OCI-M2 (cell line): ENCODE data around the gene TMEM139.
"Not testable (repeated sequence)": the region's sequence is repeated elsewhere in the genome, so short reads cannot be mapped to it uniquely, and the experiment has no call there.

Experiments
- DNase-seq: peaks from one replicate; lab custom pipeline; 2025; ENCODE audit not compliant: unreplicated experiment; lab: John Stamatoyannopoulos, UW

TMEM139 gene

DNA sequence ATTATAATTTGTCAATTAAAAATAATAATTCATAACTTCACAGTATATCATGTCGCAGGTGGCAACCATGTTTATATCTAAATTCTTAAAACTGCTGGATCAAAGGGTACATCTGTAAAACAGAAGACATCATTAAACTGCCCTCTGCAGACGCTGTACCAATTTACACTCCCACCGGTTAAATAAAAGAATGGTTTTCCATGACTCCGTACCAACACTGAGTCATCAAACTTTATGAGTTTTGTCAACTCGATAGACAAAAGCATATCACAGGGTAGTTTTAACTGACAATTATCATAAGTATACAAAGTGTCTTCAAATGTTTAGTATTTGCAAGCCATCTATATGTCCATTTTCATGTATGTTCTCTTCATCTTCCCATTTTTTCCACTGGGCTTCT is 27.3 kb upstream of the TMEM139 start:
- no peak for DNase-seq

DNA sequence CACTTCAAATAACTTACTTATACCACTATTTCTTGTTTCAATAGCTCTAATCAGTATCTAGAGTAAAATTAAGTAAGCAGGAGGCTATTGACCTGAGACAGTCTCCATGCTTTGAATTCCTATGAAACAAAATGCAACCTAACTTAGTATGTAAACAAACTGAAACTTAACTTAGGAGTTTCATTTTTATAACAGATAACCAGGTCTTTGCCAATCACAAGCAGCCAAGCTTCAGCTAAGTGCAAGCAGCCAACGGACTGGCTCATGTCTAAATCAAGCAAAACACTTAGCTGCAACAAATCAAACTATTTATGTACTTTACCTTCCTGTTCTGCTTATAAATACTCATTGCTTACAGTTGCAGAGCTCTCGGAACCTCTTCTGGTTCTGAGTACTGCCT is 25.9 kb upstream of the TMEM139 start:
- no peak for DNase-seq

DNA sequence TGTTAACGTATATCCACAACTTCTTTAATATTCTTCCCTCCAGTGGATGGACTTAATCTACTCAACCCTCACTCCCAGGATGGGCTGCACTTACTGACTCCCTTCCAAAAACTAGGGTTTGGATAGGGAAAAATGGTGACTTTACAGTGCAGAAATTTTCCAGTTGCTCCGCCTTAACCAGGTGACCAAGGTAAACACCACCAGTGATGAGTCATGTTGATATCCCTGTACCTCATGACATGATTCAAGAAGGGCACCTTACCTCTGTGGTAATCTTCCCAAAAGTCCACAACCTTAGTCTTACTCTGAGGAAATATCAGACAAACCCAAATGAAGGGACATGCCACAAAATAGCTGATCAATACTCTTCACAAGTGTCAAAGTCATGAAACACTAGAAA is 25.0 kb upstream of the TMEM139 start:
- DNase-seq: no peak

DNA sequence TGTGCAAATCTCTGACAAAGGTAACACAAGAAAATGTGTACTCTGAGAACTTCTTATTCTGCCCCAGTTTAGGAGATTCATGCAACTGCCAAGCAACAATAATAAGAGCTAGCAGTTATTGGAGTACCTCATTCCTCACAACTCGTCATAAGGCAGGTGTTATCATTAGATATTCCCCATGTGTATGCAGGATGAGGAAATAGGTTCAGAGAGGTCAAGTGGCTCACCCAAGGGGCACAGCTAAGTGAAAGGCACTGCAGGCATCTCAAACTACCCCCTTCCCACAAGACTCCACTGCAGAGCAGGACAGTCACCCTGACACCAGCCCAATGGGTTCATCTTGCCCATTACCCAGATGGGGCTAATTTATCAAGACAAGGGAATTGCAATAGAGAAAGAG is 22.9 kb upstream of the TMEM139 start:
- DNase-seq: no peak

DNA sequence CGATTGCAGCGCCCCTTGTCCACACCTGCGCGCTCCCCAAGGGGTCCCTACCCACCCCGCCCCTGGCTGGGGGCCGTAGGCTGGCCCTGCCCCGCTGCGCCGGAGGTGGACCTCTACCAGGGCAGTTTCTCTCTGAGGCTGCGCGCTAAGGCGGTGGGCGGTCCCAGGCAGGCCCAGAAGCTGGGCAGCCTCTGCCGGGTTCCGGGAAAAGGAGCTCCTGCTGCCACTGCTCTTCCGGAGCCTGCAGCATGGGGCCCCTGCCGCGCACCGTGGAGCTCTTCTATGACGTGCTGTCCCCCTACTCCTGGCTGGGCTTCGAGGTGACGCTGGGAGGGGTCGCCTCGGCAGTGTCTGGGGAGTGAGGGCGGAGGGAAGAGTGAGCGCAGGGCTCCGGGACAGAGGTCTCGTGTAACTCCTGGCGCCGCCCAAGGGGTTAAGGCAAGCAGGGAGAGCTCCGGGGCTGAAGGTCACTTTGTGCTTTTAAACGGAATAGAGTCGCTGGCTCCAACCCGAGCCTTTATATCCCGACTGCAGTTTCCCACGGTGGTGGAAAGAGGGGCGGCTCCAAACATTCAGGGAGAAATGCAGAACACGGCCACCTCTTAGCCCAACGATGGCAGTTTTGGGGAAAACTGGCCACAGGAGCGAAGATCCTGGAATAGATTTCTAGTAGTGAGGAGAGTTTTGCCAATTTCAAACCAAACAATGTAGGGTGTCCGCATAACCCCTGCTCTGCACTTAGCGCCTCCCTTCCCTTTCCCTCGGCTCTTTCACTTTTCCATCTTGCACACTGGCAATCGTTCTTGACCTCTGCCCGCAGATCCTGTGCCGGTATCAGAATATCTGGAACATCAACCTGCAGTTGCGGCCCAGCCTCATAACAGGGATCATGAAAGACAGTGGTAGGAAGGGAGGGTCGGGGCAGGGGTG is 21.2 kb upstream of the TMEM139 start, which contains the start of gene GSTK1:
TSS of gene GSTK1 (plus strand) at position 176 of the 930 bp plus-strand sequence. CDS start at position 249, 73 bp downstream.
- peak; percentile 71 for DNase-seq

DNA sequence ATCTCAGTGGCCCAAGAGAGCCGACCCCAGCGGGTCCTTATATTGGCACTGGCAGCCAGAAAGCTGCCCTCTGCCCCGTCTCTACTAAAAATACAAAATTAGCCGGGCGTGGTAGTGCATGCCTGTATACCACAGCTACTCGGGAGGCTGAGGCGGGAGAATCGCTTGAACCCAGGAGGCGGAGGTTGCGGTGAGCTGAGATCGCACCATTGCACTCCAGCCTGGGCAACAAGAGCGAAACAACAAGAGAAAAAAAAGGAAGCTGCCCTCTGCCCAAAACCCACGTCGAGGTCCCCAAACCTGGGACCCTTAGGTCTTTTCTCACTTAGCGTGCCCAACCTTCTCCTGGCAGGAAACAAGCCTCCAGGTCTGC is 20.6 kb upstream of the TMEM139 start:
- not testable (repeated sequence) for DNase-seq

DNA sequence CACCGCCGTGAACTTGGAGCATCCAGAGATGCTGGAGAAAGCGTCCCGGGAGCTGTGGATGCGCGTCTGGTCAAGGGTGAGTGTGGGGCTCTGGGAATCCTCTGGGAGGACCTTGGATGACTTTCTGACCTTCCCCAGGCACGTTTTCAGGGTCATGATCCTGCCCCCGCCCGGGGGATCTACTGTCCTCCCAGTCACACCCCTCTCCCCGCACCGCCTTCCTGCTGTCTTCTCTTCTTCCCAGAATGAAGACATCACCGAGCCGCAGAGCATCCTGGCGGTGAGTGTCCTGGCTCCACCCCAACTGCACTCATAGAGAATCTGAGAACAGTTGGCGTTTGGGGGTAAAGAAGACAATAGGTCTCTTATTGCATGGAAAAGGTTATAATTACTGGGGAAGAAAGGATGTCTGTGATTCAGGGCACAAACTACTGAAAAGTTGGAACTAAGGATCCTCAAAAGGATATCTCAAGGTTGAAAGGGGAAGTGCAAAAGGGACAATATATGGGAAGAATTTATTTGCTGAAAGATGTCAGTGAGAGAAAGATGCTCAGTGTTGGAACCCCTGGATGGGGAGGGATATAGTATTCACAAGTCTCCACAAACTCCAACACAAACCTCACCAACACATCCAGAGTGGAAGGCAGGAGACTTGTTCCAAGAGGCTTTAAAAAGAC is 19.6 kb upstream of the TMEM139 start:
- no peak for DNase-seq

DNA sequence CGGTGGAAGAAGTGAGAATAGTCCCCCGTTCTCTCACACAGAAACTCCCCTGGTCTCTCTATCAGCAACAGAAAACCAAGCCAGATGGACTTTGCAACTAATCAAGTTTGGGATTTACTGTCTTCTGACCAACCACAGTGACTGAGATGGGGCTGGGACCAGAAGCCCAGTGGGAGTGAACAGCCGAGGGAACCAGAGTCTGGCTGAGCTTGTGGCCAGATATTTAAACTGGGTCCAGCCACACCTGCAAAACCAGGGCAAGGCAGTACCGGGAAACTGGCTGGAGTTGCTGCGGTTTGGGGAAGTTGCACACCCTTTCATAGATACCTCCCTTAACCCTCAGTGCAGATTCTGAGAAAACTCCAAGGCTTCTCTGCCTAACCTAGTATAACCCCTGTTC is 15.5 kb upstream of the TMEM139 start:
- no peak for DNase-seq

DNA sequence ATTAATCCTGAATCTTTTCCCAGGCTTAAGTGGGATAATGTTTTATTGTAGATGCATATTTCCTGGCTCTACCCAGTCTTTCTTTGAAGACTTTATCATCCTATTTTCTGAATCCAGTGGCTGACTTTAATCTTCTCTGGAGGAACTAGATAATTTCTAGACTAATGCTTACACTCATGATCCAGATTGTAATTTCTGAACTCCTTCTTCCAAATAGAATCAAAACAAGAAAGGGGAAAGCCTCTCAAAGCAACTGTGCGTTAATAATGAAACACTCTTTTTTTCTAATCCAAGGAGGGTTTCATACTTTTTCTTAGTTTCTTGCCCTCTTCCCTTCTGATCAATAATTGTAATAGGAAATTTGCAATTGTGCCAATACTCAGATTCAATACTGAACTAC is 13.5 kb upstream of the TMEM139 start:
- DNase-seq: no peak

DNA sequence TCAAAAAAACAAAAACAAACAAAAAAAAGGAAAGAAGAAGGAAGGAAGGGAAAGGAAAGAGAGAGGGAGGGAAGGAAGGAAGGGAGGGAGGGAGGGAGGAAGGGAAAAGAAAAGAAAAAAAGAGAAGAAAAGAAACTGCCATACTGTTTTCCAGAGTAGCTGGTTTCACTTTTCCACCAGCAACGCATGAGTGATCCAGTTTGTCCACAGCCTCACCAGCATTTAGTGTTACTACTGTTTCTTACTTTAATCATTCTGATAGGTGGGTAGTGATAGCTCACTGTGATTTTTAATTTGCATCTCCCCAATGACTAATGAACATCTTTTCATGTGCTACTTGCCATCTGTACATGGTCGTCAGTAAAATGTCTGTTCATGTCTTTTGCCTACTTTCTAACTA is 11.9 kb upstream of the TMEM139 start:
- DNase-seq: no peak

DNA sequence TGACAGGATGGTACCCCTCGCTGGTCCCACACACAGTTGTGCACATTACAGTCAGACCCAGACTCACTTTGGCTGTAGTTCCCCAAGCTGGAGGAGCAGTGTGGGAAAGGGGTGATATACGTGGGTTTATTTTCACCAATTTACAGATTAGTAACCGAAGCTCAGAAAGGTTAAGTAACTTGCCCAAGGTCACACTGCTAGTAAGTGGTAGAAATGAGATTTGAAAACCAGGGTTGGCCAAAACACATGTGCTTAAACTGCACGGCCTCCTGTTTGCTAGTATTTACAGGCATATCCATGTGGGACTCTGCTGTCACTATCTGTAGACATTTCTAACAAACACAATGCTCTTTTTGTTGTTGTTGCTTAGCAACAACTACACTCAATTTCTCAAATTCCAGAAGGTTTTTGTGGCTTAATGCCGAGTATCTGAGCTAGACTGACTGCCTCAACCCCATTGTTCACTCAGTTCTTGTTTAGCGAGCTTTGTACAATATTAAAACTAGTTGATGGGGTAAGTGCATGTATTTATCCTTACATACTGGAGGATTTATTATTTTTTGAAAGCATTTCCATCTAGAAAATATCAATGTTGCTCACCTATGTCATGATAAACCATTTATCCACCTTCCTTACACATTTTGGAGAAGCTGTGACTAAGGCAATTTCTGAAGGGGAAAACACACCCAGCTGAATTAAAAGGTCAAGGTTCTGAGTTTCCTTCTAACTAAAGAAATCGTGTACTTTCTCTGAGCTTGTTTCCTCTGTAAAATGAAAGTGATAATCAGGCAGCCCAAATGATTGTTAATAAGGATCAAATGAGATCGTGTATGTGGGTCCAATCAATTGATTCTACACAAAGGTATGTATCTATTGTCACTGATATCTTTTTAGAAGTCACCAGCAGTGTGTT is 5.3 kb upstream of the TMEM139 start:
- no peak for DNase-seq

DNA sequence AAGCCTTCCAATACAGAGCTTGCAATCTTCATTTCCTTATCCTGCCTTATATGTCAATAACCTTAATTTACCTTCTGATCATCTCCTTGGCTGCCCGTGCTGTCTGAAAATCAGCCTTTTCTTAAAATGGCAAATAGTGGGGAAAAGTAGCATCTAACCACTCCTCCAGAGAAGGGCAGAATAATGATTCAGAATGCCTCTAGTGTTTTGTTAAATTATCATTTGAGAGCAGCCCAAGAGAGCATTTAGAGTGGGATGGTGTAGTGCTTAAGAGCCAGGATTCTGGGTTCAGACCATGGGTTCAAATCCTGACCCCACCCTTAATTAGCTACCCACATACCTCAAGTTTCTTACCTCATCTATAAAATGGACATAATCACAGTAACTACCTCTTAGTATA is 4.6 kb upstream of the TMEM139 start:
- DNase-seq: no peak

DNA sequence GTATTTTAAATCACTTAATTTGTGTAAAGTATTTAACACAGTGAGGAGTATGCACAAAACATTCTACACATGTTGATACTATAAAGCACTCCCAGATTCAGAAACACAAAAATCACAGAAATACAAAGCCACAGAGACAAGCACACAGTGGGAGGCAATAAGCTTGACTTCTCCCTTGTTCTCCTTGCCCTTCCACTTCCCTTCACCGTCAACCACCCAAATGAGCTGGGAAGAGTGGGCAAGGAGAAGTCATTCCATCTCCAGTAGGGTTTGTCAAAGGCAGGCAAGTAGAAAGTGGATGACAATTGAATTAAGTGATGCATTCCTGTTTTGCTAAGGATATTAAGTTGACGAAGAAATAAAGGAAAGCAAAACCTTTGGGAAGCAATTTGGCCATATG is 4.2 kb upstream of the TMEM139 start:
- no peak for DNase-seq

DNA sequence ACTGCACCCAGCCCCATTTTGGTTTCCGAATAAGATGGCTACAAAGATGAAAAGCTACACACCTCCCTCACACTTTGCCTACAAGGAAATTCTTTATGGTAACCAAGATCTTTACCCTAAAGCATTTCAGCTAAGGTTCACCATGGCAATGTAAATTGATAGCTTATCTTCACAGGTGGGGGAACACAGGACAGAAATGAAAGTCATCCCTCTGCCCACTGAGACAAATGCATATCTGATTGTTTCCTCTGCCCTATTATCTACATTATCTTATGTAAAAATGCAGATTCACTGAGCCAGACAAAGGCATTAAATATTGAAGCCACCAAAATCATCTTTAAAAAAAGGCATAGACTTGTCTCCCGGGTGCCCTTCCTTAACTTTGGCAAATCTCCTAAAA is 3.2 kb upstream of the TMEM139 start:
- DNase-seq: no peak

DNA sequence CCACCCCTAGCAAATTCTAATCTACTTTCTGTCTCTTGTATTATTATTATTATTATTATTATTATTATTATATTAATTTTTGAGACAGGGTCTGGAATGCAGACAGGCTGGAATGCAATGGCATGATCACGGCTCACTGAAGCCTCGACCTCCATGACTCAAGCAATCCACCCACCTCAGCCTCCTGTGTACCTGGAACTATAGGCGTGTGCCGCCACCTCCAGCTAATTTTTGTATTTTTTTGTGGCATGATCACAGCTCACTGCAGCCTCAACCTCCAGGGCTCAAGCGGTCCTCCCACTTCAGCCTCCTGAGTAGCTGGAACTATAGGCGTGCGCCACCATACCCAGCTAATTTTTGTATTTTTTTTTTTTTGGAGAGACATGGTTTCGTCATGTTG is 2.6 kb upstream of the TMEM139 start:
- DNase-seq: no peak

DNA sequence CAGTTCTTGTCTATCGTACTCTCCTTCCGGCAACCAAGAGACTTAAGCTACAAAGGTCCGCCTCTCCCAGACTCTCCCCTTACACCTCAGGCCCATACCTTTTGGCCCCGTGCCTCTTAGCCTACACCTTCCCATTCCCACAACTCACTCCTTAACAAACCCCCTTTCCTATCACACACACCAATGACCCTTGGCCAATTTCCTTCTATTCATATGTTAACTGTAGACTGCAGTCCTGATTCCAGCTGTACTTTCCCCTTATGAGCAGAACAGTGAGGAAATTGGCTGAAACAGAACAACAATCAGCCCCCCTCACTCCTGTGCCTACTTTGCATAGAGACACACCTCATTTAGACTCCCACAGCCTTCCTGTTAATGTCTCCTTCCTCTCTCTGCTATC is 1.4 kb upstream of the TMEM139 start:
- DNase-seq: no peak

DNA sequence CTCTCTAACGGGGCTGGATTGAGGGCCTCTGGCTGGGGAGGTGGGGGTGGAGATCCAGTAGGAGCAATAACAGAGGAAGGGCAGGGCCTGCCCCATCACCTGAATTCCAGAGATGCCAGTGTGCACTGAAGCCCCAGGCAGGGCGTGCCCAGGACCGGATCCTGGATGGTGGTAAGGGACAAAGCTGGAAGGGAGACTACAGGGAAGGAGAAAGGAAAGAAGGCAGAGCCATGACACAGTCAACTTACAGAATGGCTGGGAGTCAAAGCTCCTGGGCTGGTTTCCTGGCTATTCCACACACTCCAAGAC is 666 bp downstream of the TMEM139 start:
- DNase-seq: no peak

DNA sequence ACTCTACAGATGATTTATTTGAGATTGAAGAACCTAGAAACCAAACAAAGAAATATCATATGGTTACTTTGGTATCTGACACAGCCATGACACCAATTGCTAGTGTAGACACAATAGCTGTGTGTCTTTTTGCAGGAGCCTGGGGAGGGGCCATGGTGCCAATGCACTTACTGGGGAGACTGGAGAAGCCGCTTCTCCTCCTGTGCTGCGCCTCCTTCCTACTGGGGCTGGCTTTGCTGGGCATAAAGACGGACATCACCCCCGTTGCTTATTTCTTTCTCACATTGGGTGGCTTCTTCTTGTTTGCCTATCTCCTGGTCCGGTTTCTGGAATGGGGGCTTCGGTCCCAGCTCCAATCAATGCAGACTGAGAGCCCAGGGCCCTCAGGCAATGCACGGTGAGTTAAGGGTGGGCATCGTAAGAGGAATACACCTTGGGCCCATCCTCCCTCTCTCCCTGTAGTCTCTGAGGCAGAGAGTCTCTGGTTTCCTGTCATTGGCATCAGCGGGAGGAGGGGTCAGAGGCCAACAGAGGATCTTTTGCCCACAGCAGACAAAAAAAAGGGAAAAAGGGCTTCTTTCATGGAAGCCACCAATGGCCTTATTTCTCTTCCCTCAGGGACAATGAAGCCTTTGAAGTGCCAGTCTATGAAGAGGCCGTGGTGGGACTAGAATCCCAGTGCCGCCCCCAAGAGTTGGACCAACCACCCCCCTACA is 1.2 kb downstream of the TMEM139 start:
- DNase-seq: no peak

DNA sequence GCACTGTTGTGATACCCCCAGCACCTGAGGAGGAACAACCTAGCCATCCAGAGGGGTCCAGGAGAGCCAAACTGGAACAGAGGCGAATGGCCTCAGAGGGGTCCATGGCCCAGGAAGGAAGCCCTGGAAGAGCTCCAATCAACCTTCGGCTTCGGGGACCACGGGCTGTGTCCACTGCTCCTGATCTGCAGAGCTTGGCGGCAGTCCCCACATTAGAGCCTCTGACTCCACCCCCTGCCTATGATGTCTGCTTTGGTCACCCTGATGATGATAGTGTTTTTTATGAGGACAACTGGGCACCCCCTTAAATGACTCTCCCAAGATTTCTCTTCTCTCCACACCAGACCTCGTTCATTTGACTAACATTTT is 1.7 kb downstream of the TMEM139 start:
- no peak for DNase-seq

DNA sequence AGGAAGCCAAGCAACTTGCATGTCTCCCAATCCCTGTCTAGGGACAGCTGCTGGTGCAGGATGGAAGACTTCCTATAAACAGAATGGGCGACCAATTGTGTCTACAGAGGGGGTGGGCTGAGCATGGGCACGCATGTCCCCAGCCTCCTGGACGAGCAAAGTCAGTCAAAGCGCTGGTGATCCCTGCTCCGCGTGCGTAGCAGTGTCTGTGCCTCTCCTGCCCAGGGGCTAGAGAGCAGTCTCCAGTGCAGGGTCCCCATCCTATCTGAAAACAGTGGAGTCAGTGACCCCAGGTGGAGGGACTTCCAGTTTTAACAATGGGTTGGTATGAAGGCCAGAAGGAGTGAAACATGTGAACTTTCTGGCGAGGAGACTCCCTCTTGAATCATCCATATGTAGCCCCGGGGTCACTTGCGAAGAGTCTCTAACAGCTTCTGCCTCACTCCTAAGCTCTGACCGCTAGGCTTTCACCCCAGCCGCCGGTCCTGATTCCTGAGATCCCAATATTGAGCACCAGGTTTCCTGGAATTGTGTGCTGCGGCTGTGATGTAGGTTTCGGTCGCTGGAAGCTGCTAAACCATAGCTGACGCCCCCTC is 2.7 kb downstream of the TMEM139 start:
- DNase-seq: no peak
